Inferior parietal cortex (tissue), 1 donor: Measurements from ENCODE around the gene MVB12B.

ENCODE experiments used
- DNase-seq: peaks from one replicate; pipeline ENCODE4 v3.0.0-alpha.2; 2016; ENCODE audit errors: extremely low spot score

The MVB12B gene

GRCh38 chr9:126519660-126520420 lies 193.2 kb downstream of the MVB12B start:
- DNase-seq = no peak

- no peak for DNase-seq
Observed at GRCh38 chr9:126520453-126520852, 193.8 kb downstream of the MVB12B start.

- DNase-seq = no peak
Observed at GRCh38 chr9:126521089-126521488, 194.5 kb downstream of the MVB12B start.

- no peak for DNase-seq
Observed at GRCh38 chr9:126521551-126521950, 194.9 kb downstream of the MVB12B start.

- no peak for DNase-seq
Observed at GRCh38 chr9:126521976-126522590, 195.5 kb downstream of the MVB12B start.

- no peak for DNase-seq
Observed at GRCh38 chr9:126522612-126523356, 196.2 kb downstream of the MVB12B start.

- DNase-seq = no peak
Observed at GRCh38 chr9:126523611-126524111, 197.0 kb downstream of the MVB12B start.

GRCh38 chr9:126524353-126525077 lies 197.9 kb downstream of the MVB12B start:
- no peak for DNase-seq

GRCh38 chr9:126526218-126527108 lies 199.8 kb downstream of the MVB12B start:
- DNase-seq = no peak

GRCh38 chr9:126527109-126527825 lies 200.6 kb downstream of the MVB12B start:
- no peak for DNase-seq

GRCh38 chr9:126528111-126528510 lies 201.5 kb downstream of the MVB12B start:
- no peak for DNase-seq

- DNase-seq = no peak
Observed at GRCh38 chr9:126528915-126529314, 202.3 kb downstream of the MVB12B start.

- DNase-seq = no peak
Observed at GRCh38 chr9:126531035-126531571, 204.5 kb downstream of the MVB12B start.

GRCh38 chr9:126531591-126531990 lies 205.0 kb downstream of the MVB12B start:
- DNase-seq = no peak

GRCh38 chr9:126532019-126532462 lies 205.4 kb downstream of the MVB12B start:
- no peak for DNase-seq

GRCh38 chr9:126532489-126532888 lies 205.9 kb downstream of the MVB12B start:
- DNase-seq = no peak

- DNase-seq = no peak
Observed at GRCh38 chr9:126532951-126533925, 206.6 kb downstream of the MVB12B start.

- no peak for DNase-seq
Observed at GRCh38 chr9:126533926-126534310, 207.3 kb downstream of the MVB12B start.
